ENCODE results near the gene SLC35G6. TPM values are rescaled to one million over a fixed set of nuclear protein-coding genes. Genes with fewer than 3 reads are reported as not detected.
A peak's percentile ranks its signal among the peaks of the same experiment; 100 is the strongest.
"Not testable (repeated sequence)": the region's sequence is repeated elsewhere in the genome, so short reads cannot be mapped to it uniquely, and the experiment has no call there.

SLC35G6 gene
- not detected for total RNA-seq

GRCh38 chr17:7481275-7481674, at the start of gene SLC35G6:
Gene SLC35G6 (plus strand): TSS chr17:7481446. CDS start chr17:7481517, 71 bp downstream.
- DNase-seq (ENCODE audit: low read depth in 2 of 3, low spot score in 2 of 3), result not testable (repeated sequence)

DNA sequence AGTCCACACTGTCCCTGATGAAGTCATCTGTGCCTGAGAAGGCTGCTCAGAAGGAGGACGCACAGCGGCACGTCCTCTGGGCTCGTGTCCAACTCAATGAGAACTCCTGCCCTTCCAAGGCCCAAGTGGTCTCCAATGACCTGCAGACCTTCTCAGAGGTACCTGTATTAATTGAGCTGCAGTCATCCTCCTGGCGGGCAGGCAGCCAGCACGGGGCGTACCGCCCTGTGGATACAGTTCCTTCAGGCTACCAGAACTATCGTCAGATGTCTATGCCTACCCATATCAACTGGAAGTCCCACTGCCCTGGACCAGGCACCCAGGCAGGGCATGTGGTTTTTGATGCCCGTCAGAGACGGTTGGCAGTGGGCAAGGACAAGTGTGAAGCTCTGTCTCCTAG, 49.0 kb upstream of the SLC35G6 start:
- no peak for DNase-seq (ENCODE audit: low read depth in 2 of 3, low spot score in 2 of 3)

DNA sequence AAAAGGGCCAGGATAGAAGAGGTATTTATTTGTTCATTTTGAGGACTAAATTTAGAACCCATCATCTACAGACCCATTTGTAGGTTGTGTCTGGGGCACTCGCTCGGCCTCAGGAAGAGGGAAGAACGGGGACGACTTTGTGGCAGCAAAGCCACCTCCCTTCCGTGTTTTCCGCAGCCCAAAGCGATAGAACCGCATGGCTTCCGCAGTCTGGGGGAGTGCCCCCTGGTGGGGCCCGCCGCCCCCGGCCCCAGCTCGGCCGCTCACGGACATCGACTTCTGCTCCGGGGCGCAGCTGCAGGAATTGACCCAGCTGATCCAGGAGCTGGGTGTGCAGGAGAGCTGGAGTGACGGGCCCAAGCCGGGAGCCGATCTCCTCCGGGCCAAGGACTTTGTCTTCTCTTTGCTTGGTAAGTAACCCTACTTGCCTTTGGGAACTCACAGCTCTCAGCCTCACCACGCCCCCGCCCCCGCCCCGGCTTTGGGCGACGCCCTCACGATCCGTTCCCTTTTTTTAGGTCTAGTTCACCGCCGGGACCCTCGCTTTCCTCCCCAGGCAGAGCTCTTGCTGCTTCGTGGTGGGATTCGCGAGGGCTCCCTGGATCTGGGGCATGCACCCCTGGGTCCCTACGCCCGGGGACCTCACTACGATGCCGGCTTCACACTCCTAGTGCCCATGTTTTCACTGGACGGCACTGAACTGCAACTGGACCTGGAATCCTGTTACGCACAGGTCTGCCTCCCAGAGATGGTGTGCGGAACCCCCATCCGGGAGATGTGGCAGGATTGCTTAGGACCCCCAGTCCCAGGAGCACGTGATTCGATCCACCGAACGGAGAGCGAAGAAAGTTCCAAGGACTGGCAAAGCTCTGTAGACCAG, 45.3 kb upstream of the SLC35G6 start:
- DNase-seq (ENCODE audit: low read depth in 2 of 3, low spot score in 2 of 3), result peak in 2 of 3 donors; percentile 75 to 77

DNA sequence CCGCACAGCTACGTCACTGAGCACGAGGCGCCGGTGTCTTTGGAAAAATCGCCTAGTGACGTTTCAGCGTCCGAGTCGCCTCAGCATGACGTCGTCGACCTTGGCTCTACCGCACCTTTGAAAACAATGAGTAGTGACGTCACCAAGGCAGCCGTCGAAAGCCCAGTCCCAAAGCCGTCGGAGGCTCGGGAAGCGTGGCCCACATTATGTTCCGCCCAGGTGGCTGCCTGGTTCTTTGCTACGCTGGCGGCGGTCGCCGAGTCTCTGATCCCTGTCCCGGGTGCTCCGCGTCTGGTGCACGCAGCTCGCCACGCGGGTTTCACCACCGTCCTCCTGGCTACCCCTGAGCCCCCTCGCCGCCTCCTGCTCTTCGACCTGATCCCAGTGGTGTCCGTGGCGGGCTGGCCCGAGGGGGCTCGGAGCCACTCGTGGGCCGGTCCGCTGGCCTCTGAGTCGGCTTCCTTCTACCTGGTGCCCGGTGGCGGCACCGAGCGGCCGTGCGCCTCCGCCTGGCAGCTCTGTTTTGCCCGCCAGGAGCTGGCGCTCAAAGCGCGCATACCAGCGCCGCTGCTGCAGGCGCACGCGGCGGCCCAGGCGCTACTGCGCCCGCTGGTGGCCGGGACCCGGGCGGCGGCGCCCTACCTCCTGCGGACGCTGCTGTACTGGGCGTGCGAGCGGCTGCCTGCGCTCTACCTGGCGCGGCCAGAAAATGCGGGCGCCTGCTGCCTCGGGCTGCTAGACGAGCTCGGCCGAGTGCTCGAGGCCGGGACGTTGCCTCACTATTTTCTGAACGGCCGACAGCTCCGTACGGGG, 44.5 kb upstream of the SLC35G6 start:
- peak; percentile 71 to 85 (median 85) for DNase-seq (ENCODE audit: low read depth in 2 of 3, low spot score in 2 of 3)

GRCh38 chr17:7437369-7437863, 43.8 kb upstream of the SLC35G6 start:
- DNase-seq (ENCODE audit: low read depth in 2 of 3, low spot score in 2 of 3), result no peak

DNA sequence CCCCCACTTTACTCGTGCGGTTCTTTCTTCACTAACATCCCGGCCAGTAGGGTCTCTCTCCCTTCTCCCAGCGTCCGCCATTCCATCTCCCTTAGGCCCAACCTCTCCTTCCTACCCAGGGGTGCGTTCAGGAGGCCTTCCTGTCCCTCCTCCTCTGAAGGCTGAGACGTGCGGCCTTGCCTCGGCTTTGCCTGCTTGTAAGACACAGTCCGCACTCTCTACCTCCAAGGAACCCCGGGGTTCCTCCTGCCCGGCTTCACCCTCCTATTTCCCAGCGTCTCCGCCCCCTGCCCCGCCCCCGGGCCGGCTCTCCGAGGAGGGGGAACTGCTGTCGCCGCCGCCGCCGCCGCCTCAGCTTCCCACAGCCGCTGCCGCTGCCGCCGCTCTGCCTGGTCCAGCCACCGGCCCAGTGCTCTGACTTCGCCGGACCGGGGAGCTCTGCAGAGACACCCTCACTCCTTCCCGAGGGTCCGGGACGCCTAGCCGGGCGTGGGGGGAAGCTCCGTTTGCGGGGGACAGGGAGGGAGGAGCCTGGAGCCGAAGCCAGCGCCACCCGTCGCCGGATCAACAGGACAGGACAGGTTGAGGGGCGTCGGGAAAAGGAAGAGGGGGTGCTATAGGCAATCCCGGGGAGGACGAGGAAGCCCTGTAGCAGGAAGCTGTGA, 43.2 kb upstream of the SLC35G6 start:
- DNase-seq (ENCODE audit: low read depth in 2 of 3, low spot score in 2 of 3), result peak in 2 of 3 donors; percentile 57 to 61

- DNase-seq (ENCODE audit: low read depth in 2 of 3, low spot score in 2 of 3), result no peak
These were observed 42.4 kb upstream of the SLC35G6 start for GRCh38 chr17:7438656-7439460.

GRCh38 chr17:7439462-7440112, 41.7 kb upstream of the SLC35G6 start, which contains the start of gene FGF11:
Gene FGF11 (plus strand): TSS chr17:7439512. CDS start chr17:7439621, 109 bp downstream.
- DNase-seq (ENCODE audit: low read depth in 2 of 3, low spot score in 2 of 3), result no peak

- DNase-seq (ENCODE audit: low read depth in 2 of 3, low spot score in 2 of 3), result peak in 2 of 3 donors; percentile 41 to 48
These were observed 41.0 kb upstream of the SLC35G6 start for GRCh38 chr17:7440113-7440833.

- peak in 2 of 3 donors; percentile 60 to 70 for DNase-seq (ENCODE audit: low read depth in 2 of 3, low spot score in 2 of 3)
These were observed 40.4 kb upstream of the SLC35G6 start for GRCh38 chr17:7440834-7441195.

DNA sequence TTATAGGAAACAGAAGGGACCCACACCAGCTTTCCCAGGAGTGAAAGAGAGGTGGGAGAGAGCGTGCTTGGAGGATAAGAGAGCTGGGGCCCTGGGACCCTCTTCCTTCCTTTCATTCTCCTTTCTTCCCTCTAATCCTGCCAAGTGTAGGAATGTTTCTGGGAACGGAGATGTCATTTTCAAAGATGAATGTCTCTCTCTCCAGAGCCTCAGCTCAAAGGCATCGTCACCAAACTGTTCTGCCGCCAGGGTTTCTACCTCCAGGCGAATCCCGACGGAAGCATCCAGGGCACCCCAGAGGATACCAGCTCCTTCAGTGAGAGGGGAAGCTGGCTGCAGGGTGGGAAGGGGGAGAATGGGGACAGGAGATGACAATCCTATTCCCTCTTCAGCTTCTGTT, 40.0 kb upstream of the SLC35G6 start:
- no peak for DNase-seq (ENCODE audit: low read depth in 2 of 3, low spot score in 2 of 3)

- no peak for DNase-seq (ENCODE audit: low read depth in 2 of 3, low spot score in 2 of 3)
These were observed 39.1 kb upstream of the SLC35G6 start for GRCh38 chr17:7442142-7442541.

DNA sequence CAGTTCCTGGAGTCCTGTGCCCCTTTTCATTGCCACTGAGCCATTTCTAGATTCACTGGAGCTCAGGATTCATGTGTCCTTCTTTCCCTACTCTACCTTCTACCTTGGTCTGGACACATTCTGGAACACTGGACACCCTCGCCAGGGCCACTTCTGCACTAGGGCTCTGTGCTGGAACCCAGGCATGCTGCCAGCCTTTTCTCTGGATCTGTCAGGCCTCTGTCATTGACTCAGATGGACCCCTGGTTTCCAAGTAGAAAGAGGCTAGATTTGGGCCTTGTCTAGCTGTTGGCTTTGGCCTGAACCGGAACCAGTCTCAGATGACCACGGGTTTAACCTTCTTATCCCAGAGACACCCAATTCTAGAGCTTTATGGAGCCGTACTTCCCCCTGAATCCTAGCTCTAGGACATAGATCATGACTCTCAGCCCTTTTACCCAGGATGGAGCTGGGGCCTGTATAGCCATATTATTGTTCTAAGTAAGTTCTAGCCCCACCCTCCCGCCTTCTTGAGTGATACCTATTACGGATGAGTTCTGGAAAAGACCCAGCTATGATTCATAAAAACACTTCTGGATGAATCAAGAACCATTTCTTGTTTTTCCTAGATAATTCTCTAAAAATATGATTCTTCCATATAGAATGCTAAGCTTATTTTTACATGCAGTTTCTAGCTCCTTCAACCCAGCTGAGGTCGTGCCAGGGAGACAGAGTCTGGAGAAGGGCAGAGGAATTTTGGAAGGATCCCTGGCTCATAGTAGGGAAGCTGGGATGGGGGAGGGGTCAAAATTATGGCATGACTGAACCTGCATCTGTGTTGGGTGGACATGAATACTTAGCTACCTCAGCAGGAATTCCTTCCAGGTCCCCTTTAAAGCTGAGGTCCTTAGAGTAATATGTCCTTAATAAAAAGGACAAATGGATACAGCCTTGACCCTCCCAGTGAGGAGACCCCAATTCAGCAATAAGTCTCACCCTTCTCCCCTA, 37.5 kb upstream of the SLC35G6 start:
- no peak for DNase-seq (ENCODE audit: low read depth in 2 of 3, low spot score in 2 of 3)

- DNase-seq (ENCODE audit: low read depth in 2 of 3, low spot score in 2 of 3), result peak in 2 of 3 donors; percentile 36 to 44
These were observed 36.3 kb upstream of the SLC35G6 start, which contains the start of gene CHRNB1 for GRCh38 chr17:7444682-7445618. Gene CHRNB1 (plus strand): TSS chr17:7445061. CDS start chr17:7445128, 67 bp downstream.

DNA sequence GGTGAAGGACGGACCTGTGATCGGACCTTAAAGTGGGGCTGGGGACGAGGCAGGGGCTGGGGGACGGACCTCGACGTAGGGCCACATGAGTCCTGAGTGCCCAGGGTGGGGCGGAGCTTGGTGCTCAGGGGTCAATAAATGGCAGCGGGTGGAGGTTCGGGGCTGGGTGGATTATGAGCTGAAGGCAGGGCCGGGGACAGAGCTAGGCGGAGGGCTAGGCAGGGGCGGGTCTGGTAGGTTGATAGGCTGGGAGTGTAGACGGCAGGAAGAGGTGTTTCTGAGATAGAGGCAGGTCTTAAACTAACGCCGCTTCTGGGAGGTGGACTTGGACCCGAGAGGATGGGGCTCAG, 35.7 kb upstream of the SLC35G6 start:
- peak in 1 of 3 donors; percentile 31 for DNase-seq (ENCODE audit: low read depth in 2 of 3, low spot score in 2 of 3)

GRCh38 chr17:7448461-7448860, 32.8 kb upstream of the SLC35G6 start:
- DNase-seq (ENCODE audit: low read depth in 2 of 3, low spot score in 2 of 3), result no peak

All from hematopoietic multipotent progenitor cell (in vitro differentiated cells).